AG09309 (cell line): ENCODE results near the gene DEFB132.
A peak's percentile ranks its signal among the peaks of the same experiment; 100 is the strongest.

ENCODE experiments used
- DNase-seq: peaks from one replicate; pipeline ENCODE4 v3.0.0-alpha.2; 2010; ENCODE audit warnings: low read depth
- H3K4me3 ChIP-seq: 2 replicates; pipeline ENCODE4 v1.5.1; 2011; ENCODE audit warnings: mild to moderate bottlenecking, low read depth, low read length, moderate library complexity; ENCODE audit not compliant: control insufficient read depth
- TF ChIP-seq, protein P1 (sequence below): IDR thresholded peaks from 2 replicates; pipeline ENCODE4 v1.5.1; 2011; ENCODE audit warnings: mild to moderate bottlenecking, low read depth, low read length, inconsistent platforms; ENCODE audit not compliant: insufficient read depth, control insufficient read depth; ENCODE audit errors: missing control alignments

Gene DEFB132

DNA sequence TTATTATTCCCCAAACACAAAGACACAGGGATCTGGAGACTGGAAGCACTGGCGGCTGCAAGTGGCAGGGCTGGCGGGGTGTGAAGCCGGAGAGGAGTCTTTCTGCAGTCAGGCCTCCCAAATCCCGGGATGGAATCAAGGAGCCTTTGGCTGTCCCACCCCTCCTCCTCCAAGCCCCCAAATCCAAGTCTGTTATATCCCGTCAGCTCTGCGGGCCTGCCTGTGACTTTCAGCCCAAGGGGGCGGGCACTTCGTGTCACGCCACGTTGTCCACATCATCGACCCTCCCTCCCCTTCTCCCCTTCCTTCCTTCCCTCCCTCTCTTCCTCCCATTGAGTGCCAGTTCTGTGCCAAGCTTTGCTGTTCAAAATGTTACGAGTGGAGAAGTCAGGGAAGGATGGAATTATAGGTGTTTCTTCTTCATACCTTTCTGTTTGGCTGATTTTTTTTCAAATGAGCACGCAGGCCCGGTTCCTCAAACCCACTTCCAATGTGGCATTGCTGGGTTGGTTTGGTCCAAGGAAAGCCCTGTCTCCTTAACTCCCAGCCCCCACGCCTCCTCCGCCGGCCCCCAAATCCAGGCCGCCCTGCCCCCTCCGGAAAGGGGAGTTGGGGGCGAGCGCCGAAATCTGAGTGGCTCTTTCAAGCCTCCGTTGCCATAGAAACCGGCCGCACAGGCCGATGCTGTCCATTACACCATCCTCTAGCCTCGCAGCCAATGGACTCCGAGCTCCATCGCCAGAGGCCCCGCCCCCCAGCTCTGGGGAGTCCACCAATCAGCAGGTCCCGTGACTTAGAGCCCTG lies 52.5 kb downstream of the DEFB132 start:
- H3K4me3 ChIP-seq = peak overlapping the region; percentile 56
- peak; percentile 96 for DNase-seq
- TF ChIP-seq, protein P1, sequence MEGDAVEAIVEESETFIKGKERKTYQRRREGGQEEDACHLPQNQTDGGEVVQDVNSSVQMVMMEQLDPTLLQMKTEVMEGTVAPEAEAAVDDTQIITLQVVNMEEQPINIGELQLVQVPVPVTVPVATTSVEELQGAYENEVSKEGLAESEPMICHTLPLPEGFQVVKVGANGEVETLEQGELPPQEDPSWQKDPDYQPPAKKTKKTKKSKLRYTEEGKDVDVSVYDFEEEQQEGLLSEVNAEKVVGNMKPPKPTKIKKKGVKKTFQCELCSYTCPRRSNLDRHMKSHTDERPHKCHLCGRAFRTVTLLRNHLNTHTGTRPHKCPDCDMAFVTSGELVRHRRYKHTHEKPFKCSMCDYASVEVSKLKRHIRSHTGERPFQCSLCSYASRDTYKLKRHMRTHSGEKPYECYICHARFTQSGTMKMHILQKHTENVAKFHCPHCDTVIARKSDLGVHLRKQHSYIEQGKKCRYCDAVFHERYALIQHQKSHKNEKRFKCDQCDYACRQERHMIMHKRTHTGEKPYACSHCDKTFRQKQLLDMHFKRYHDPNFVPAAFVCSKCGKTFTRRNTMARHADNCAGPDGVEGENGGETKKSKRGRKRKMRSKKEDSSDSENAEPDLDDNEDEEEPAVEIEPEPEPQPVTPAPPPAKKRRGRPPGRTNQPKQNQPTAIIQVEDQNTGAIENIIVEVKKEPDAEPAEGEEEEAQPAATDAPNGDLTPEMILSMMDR = no peak

DNA sequence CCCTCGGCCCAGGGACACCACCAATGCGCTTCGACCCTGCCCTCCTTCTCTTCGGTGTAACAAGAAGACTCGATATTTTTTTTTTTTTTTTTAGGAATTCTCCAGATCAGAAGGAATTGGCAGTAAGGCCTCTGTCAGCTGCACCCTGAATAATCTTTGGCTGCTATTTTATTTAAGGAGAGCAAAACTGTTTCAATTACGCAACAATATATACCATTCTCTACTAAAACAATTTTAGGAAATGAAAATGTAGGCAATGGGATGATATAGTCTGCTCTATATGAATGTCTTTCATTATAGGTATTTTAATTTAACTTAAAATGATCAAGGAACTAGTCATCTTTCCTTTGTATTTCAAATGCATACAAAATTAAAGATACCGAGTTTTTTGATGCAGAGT lies 53.1 kb downstream of the DEFB132 start:
- H3K4me3 ChIP-seq = no peak overlapping the region
- TF ChIP-seq, protein P1 = no peak
- no peak for DNase-seq
